ENCODE data around the gene NPIPB2. TPM values are rescaled to one million over a fixed set of nuclear protein-coding genes. Genes with fewer than 3 reads are reported as not detected.

The NPIPB2 gene
- total and polyA plus RNA-seq, 2 donors (not counting 1 experiment from before 2014, with no cell fraction given), result 5.4 to 38.1 TPM

DNA sequence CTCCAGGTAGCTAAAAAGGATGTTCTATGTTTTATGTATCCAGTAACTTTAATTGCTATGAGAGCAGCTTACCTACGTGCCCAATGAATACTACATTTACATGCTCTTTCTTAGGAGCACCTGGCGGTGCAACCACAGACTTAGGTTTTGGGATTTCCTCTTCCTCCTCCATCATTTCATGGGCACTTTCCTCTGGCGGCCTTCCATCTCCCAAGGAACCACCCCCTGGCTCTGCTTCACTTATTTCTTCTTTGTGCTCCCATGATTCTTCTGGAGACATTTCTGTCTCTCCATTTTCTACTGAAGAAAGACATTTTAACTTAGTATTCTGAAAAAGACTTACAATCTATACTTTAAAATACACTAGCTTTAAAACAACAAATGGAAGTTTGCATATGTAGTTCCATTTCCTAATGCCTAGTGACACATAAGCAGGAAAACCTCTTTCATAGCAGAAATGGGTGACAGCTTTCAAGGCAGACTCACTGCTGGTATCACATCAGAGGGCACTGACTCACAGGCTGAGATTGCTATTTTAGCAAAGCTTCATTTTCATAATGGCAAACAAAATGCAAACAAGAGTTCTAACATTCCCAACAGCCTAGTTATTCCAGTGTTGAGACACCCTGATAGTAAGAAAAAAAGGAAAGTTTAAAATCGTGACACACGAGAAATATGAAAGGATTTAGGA lies 45.2 kb downstream of the NPIPB2 start:
- CTCF ChIA-PET, result no interaction called here
- no peaks in the 10 kb centered on the region for H3K4me1 ChIP-seq (ENCODE audit: control insufficient read depth in 2 of 2, insufficient read depth in 2 of 2, low read length in 2 of 2)
- WGBS (ENCODE audit: insufficient coverage), result 91% methylated on average over 3 of the region's 5 CpGs
- Mint-ChIP-seq H3K9me3 (ENCODE audit: insufficient read depth) (no peaks in the 10 kb centered on the region), H3K4me3 (no peak overlapping the region), H3K4me1 (peaks cover 20% of the 10 kb centered on the region), H3K27me3 (no peaks in the 10 kb centered on the region), H3K27ac (no peak overlapping the region)
- H3K9ac ChIP-seq (ENCODE audit: low read length), result no peak overlapping the region
- no peak overlapping the region for H3K4me3 ChIP-seq (ENCODE audit: control extremely low read depth in 1 of 5, extremely low read depth in 1 of 5, insufficient read depth in 1 of 5, low read depth in 2 of 5, low read length in 4 of 5)
- H3K27me3 ChIP-seq (replicated peaks in 1 of 4; ENCODE audit: control extremely low read depth in 1 of 4, control insufficient read depth in 3 of 4, insufficient read depth in 4 of 4, low read length in 3 of 4), result no peaks in the 10 kb centered on the region
- peak overlapping the region in 1 of 2 donors; percentile 35 for H3K27ac ChIP-seq (ENCODE audit: low read length in 2 of 2)
- H2AFZ ChIP-seq (ENCODE audit: insufficient read depth, low read depth, low read length, poor library complexity, severe bottlenecking), result no peak overlapping the region
- H3K79me2 ChIP-seq (ENCODE audit: control insufficient read depth, insufficient read depth, low read length), result peaks cover 51% of the 10 kb centered on the region
- H3K36me3 ChIP-seq (replicated peaks in 1 of 2; ENCODE audit: control extremely low read depth in 1 of 2, control insufficient read depth in 1 of 2, extremely low read depth in 1 of 2, insufficient read depth in 2 of 2, low read length in 1 of 2), result peaks cover 4 to 37% of the 10 kb centered on the region in 2 experiments
- intact Hi-C loops (cut with micrococcal nuclease), result no loop called here
- peaks cover 30% of the 10 kb centered on the region for H4K20me1 ChIP-seq (ENCODE audit: control insufficient read depth, insufficient read depth, low read length, poor library complexity, severe bottlenecking)
- H3K9me3 ChIP-seq (ENCODE audit: control extremely low read depth in 1 of 3, control insufficient read depth in 2 of 3, insufficient read depth in 1 of 3, low read length in 2 of 3), result no peaks in the 10 kb centered on the region
- no peak for DNase-seq
- TF ChIP-seq CTCF (IDR thresholded peaks at IDR 0.05) (no peak), EZH2 (IDR thresholded peaks at IDR 0.05; ENCODE audit: borderline replicate concordance, insufficient read depth, low read depth, low read length, poor library complexity, severe bottlenecking) (no peak)
- POLR2A ChIA-PET, result no interaction called here
- no peak for ATAC-seq (ENCODE audit: low read depth)
- no peak overlapping the region for H3K4me2 ChIP-seq (replicated peaks; ENCODE audit: low read depth, low read length, poor library complexity, severe bottlenecking)

- ATAC-seq (ENCODE audit: low read depth), result no peak
- H3K27ac Mint-ChIP-seq, result peak overlapping the region; percentile 42
These were observed 48.3 kb downstream of the NPIPB2 start for GRCh38 chr16:11893571-11893970.

More at GRCh38 chr16:11893571-11893970, 48.3 kb downstream of the NPIPB2 start:
- Histone ChIP-seq H3K9me3 (ENCODE audit: control extremely low read depth in 1 of 3, control insufficient read depth in 2 of 3, insufficient read depth in 1 of 3, low read length in 2 of 3) (no peaks in the 10 kb centered on the region), H3K4me1 (ENCODE audit: control insufficient read depth in 2 of 2, insufficient read depth in 2 of 2, low read length in 2 of 2) (no peaks in the 10 kb centered on the region), H3K27ac (ENCODE audit: low read length in 2 of 2) (no peak overlapping the region), H4K20me1 (ENCODE audit: control insufficient read depth, insufficient read depth, low read length, poor library complexity, severe bottlenecking) (peaks cover 4% of the 10 kb centered on the region), H3K36me3 (replicated peaks in 1 of 2; ENCODE audit: control extremely low read depth in 1 of 2, control insufficient read depth in 1 of 2, extremely low read depth in 1 of 2, insufficient read depth in 2 of 2, low read length in 1 of 2) (peaks cover 4 to 41% of the 10 kb centered on the region in 2 experiments), H3K4me3 (ENCODE audit: control extremely low read depth in 1 of 5, extremely low read depth in 1 of 5, insufficient read depth in 1 of 5, low read depth in 2 of 5, low read length in 4 of 5) (no peak overlapping the region), H2AFZ (ENCODE audit: insufficient read depth, low read depth, low read length, poor library complexity, severe bottlenecking) (no peak overlapping the region), H3K79me2 (ENCODE audit: control insufficient read depth, insufficient read depth, low read length) (peaks cover 21% of the 10 kb centered on the region), H3K4me2 (replicated peaks; ENCODE audit: low read depth, low read length, poor library complexity, severe bottlenecking) (no peak overlapping the region), H3K27me3 (replicated peaks in 1 of 4; ENCODE audit: control extremely low read depth in 1 of 4, control insufficient read depth in 3 of 4, insufficient read depth in 4 of 4, low read length in 3 of 4) (no peaks in the 10 kb centered on the region), H3K9ac (ENCODE audit: low read length) (no peak overlapping the region)
- Mint-ChIP-seq H3K4me3 (no peak overlapping the region), H3K27me3 (no peaks in the 10 kb centered on the region), H3K4me1 (peaks cover 4% of the 10 kb centered on the region), H3K9me3 (ENCODE audit: insufficient read depth) (no peaks in the 10 kb centered on the region)
- ChIA-PET POLR2A (no interaction called here), CTCF (no interaction called here)
- WGBS (ENCODE audit: insufficient coverage), result 88% methylated on average over 2 of the region's 2 CpGs
- intact Hi-C loops (cut with micrococcal nuclease), result no loop called here
- no peak for DNase-seq
- TF ChIP-seq CTCF (IDR thresholded peaks at IDR 0.05), result no peak
- TF ChIP-seq EZH2 (IDR thresholded peaks at IDR 0.05; ENCODE audit: borderline replicate concordance, insufficient read depth, low read depth, low read length, poor library complexity, severe bottlenecking), result no peak
